DMS53 (cell line): ENCODE results near the gene OTUD4.

Experiments
- DNase-seq: peaks from one replicate; lab custom pipeline; 2025; lab: John Stamatoyannopoulos, UW

The OTUD4 gene

DNA sequence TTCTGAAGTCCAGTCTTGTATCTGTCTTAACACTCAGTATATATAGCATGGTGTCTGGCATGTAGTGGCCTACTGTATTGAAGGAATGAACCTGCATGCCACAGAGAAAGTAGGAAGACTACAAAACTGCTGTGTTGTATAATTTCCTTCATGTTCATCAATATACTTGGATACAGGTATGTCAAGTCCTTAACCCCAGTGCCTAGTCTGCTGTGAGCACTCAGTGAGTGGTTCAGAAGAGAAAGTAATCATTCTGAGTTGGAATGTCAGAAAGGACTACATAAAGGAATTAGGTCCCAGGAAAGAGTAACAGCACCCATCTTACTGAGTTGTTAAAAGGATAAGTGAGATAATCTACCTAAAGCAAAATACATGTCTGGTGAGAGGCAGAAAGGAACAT is 50.3 kb downstream of the OTUD4 start:
- DNase-seq, result no peak

DNA sequence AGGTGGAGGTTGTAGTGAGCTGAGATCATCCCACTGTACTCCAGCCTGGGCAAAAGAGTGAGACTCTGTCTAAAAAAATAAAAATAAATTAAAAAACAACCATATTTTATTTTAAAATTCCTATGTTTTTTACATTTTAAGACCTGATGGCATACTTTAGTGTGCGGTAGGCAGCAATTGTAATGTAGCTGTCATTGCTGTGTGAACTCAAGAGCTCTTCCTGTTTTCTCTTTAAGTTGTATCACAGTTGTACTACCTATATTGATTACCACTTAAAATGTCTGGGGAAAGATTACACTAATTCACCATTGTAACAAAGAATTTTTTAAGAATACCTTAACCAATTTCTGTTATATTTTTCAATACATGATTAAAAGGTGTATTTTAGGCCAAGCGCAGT is 55.0 kb downstream of the OTUD4 start:
- DNase-seq, result no peak

DNA sequence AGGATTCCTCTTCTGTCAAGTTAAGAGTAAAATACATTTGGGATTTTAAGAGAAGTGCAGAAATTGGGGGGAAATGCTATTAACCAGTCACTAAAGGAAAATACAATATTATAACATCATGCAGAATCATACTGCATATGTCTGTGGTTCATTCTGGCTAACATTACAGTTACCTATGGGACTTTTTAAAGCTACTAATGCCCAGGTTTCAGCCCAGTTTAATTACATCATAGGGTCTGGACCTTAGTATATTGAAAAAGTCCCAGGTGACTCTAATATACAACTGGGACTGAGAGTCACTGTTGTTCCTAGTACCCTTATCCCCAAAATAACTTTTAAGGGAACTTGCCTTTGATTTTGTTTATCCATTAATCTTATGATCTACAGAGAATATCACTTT is 72.3 kb downstream of the OTUD4 start:
- DNase-seq, result no peak

DNA sequence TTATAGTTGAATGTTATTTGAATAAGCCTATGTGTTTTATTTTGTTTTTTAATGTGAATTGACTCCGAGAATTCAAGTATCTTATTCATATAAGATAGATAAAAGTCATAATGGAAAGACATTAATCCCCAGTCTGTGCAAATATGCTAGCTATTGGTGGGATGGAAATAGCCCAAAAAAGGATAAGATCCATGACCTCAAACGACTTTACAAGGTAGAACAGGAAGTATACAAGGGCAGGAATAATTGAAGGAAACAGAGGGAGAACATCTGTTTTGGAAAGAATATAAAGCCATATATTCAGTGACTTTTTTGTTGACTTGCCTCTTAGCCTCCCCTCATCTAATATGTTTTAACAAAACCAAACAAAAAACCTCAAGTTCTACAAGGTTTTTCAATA is 73.3 kb downstream of the OTUD4 start:
- no peak for DNase-seq

DNA sequence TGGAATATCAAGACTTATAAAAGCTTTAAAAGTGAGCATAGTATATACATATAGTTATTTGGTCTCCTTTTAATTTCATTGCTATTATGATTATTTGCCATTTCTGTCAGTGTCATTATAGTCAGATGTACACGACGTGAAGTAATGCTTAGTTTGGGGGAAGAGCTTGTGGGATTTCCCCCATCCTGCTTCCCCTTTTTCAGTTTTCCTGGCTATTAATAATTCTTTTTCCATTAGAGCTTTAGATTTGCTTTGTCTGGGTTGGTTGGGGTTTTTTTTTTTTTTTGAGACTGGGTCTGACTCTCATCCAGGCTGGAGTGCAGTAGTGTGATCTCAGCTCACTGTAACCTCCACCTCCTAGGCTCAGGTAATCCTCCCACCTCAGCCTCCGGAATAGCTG is 76.9 kb downstream of the OTUD4 start:
- no peak for DNase-seq

DNA sequence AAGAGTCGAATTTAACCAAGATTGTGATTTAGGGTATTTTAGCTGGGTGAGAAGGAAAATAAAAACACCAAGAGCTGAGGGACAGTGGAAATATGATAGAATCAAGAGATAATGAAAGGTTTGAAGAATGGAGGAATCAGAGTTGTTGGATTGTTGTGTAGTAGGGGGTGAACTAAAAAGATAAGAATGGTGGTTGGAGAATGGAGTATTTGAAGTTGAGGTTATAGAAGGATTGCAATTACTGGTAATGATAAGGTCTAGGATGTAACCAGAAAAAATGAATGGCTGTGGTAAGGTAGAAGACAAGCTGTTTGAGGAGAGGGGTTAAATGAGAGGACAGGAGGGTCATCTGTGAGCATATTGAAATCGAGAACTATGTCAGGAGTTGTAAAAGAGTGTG is 77.8 kb downstream of the OTUD4 start:
- DNase-seq, result no peak

DNA sequence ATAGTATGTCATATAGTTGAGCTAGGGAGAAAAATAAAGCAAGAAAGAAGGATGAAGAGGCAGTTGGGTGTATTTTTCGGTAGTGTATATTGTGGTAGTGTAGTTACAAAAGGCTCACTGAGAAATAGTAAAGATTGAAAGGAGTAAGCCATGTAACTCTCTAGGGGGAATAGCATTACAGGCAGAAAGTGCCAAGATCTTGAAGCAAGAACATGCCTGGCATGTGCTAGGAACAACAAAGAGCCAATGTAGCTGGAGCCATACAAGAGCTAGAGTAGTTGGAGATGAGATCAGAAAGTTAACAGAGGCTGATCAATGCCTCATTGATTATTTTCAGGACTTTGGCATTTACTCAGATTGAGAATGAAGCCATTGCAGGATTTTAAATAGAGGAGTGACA is 79.3 kb downstream of the OTUD4 start:
- no peak for DNase-seq

DNA sequence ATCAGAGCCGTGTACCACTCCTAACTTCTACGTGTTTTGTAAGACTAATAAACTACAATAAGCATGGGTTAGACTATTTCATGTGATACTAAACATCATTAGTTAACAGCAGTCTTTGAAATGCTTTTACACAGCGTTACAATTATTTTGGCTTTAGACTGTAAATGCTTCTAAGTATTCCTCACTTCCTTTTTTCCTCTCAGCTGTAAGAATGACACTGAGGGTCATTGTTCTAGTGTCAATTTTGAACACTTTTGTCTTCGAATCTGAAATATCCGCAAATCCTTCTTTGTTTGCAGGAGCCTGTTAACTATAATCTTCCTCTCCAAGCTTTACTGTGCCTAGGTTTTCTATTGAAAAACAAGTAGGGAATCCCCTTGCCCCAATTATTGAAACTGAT is 80.7 kb downstream of the OTUD4 start:
- DNase-seq, result no peak

DNA sequence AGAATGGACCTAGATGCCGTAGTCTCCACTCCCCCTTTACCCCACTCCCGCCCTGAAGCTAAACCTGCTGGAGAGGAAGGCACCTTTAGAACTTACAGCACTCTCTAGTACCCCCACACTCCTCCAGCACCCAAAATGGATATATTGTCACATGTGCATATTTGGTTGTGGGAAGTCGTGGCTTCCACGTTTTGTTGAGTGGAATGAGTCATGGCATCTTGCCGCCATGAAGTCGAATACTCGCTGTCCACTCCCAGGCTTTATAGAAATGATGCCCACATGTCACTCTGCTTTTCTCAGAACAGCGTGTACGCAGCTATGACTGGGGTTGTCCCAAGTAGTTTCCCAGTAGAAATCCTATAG is 81.7 kb downstream of the OTUD4 start:
- DNase-seq, result peak; percentile 69

DNA sequence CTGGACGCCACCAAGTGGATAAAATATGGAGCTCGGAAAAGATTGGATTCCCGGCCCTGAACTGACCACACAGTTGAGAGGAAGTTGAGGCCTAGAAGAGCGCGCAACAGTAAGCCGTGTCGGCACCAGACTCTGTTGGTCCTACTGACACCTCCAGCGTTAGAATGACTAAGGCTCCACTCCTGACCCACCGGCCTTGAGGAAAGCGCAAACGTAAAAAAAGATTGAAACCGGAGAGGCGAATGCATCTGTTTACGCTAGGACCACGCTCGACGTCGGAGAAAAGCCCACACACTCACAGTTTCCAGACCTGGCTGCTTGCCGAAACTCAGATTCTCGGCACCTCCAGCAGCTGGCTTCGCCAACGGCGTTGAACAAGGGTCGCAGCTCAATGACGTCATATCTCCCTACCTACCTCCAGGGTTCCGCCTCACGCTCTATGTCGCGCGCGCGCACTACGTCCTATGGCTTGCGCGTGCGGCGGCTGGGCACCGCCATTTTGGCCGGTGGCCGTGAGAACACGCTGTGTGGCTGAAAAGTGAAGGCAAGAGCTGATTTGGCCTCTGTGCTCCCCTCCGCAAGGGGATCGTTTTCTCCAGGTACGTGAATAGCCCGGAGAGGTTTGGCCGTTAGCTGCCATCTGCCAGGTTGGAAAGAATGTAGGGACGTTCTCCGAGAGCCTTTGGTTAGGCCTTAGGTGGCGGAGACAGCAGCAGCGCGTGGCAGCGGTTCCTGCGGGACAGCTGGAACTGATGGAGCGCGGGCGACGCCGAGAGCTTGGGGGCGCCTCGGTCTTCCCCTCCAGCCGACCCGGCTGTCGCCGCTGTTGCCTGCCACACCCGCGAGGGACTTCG is 82.3 kb downstream of the OTUD4 start, which contains the start of the genes ABCE1 and ANAPC10:
TSS of gene ABCE1 (plus strand) at position 491 of the 854 bp plus-strand sequence. CDS start 6,102 bp downstream, outside the sequence.
TSS of gene ANAPC10 (minus strand) at position 376 of the 854 bp plus-strand sequence. CDS start 2,097 bp downstream, outside the sequence.
- peak; percentile 98 for DNase-seq

DNA sequence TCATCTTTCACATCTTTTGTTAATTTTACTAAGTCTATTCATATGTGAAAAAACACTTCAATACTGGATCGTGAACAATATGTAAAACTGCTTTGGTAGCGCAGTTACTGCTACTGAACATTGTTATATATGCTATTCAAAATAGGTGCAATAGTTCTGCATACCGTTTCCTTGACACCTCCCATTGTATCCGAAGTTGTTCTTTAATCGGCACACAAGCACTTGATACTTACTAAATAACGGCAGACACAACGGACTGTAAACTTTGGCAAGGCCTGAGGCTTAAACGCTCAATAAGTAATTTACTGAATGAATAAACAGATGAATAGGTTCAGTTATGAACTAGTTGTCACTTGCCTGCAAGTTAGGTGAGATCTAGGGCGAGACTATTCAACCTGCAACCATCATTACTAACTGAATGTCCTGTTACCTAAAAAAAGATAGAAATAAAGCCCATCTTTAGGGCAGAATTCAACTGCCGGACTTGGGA is 83.0 kb downstream of the OTUD4 start:
- peak; percentile 35 for DNase-seq

DNA sequence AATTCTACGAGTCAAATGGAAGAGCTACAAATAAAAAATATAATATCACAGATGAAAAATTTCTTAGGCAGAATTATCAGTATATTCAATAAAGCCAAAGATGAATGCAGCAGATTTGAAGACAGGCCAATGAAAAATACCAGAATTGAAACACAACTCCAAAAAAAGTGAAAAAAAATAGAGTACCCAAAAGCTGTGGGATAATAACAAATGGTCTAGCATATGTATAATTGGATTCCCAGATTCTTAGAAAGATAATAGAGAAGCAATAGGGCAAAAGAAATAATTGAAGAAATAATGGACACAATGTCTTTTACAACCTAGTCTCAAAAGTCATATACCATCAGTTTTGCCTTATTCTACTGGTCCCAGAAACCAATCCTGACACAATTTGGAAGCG is 86.8 kb downstream of the OTUD4 start:
- DNase-seq, result peak; percentile 1

DNA sequence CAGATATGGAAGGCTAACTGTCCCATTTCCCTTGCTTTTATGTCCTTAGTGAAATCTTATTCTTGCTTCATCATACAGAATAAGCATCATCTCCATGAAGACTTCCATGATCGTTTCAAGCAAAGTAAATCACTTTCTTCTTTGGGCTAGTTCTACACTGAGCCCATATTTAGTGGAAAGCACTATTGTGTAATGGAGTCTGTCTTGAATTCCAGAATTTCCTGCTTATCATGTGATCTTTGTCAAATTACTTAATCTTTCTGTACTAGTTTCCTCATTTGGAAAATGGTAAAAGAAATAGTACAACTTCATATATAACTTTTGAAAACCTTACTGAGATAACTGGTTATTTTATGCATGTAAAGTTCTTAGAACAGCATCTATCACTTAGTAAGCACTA is 90.0 kb downstream of the OTUD4 start:
- DNase-seq, result no peak

DNA sequence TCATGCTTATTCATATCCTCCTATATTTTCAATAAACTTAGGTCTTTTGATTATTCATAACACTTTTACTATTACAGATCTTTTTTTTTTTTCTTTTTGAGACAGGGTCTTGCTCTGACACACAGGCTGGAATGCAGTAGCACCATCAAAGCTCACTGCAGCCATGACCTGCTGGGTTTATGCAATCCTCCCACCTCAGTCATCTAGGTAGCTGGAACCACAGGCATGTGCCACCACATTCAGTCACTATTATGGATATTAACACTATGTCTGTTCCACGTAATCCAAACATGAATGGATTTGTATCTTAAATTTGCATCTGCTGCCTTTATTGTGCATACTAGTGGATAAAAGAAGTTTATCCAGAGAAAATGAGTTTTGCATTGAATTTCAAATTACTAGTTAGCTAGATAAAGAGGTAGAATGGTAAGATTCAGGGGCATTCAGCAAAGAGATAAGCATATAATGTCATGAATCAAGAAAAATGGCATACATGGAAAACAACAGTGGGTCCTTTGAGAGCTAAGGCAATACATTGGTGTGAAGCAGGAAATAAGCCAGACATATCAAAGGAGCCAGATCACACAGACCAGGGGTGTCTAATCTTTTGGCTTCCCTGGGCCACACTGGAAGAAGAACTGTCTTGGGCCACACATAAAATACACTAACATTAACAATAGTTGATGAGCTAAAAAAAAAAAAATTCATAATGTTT is 96.3 kb downstream of the OTUD4 start:
- no peak for DNase-seq
